Ascending aorta (tissue), 2 donors: ENCODE data around the gene TF. TPM values are rescaled to one million over a fixed set of nuclear protein-coding genes. Genes with fewer than 3 reads are reported as not detected.
"Not testable (repeated sequence)": the region's sequence is repeated elsewhere in the genome, so short reads cannot be mapped to it uniquely, and the experiment has no call there.

Experiments
- DNase-seq, 2 donors: peaks; one replicate each; pipeline ENCODE4 v3.0.0-alpha.2; 2019; ENCODE audit warnings: low spot score in 2 of 2
- H3K27ac ChIP-seq, 2 donors: fragments of 200-600 bp; sonication (generic); one replicate each; pipeline ENCODE4 v1.5.1; 2016 to 2017; ENCODE audit warnings: mild to moderate bottlenecking in 1 of 2
- H3K27me3 ChIP-seq: fragments of 200-600 bp; sonication (generic); one replicate; pipeline ENCODE4 v1.5.1; 2017
- H3K36me3 ChIP-seq, 2 donors: fragments of 200-600 bp; sonication (generic); one replicate each; pipeline ENCODE4 v1.5.1; 2016
- H3K4me1 ChIP-seq, 2 donors: fragments of 200-600 bp; sonication (generic); one replicate each; pipeline ENCODE4 v1.5.1; 2016 to 2017; ENCODE audit warnings: mild to moderate bottlenecking in 1 of 2
- H3K4me3 ChIP-seq, 2 donors: fragments of 200-600 bp; sonication (generic); one replicate each; pipeline ENCODE4 v1.5.1; 2016 to 2017; ENCODE audit warnings: mild to moderate bottlenecking in 1 of 2
- H3K9me3 ChIP-seq, 2 donors: fragments of 200-600 bp; sonication (generic); one replicate each; pipeline ENCODE4 v1.5.1; 2016
- intact Hi-C: fragments of 100-400 bp; cut with DNase I; formaldehyde crosslinking; loops from one replicate; pipeline ENCODE4 v1.15.1; 2023
- total RNA-seq: library from RNA; depleted of rRNA; stranded (reverse); fragments of >200 nt; gene quantifications from one replicate; pipeline ENCODE4 v1.1.0, GENCODE V29; 2016
- TF ChIP-seq, protein P1 (sequence below), 3 experiments: fragments of 200-600 bp in 2 of 3; fragments of 450-650 bp in 1 of 3; sonication (generic) in 2 of 3; IDR thresholded peaks; one replicate each; pipeline ENCODE4 v1.5.1; 2016 to 2019; ENCODE audit warnings: antibody characterized with exemption in 3 of 3, mild to moderate bottlenecking in 1 of 3, moderate library complexity in 1 of 3

Gene TF
- total RNA-seq, 1 donor from 2014 or later: 62.8 TPM

DNA sequence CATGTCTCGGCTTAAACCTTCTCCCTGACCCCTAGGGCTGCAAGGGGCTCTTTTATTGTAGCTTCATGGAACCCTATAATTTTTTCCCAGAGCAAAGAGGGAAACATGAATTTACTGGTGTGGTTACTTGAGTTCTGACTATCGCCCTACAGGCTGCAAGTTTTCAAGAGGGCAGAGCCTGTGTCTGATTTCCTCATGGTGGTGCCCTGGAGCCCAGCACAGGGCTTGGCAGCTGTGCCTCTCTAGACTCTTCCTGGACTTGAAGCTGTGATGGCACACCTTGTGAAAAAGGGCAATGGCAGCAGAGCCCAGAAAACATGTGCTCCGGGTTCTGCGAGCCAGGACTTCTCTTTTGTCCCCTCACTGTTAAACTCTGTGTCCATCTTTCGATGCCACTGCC is 34.2 kb upstream of the TF start:
- Histone ChIP-seq H3K4me1 (no peaks in the 10 kb centered on the region), H3K9me3 (no peaks in the 10 kb centered on the region), H3K27me3 (no peaks in the 10 kb centered on the region), H3K4me3 (no peak overlapping the region), H3K27ac (no peak overlapping the region), H3K36me3 (no peaks in the 10 kb centered on the region)
- TF ChIP-seq, protein P1, sequence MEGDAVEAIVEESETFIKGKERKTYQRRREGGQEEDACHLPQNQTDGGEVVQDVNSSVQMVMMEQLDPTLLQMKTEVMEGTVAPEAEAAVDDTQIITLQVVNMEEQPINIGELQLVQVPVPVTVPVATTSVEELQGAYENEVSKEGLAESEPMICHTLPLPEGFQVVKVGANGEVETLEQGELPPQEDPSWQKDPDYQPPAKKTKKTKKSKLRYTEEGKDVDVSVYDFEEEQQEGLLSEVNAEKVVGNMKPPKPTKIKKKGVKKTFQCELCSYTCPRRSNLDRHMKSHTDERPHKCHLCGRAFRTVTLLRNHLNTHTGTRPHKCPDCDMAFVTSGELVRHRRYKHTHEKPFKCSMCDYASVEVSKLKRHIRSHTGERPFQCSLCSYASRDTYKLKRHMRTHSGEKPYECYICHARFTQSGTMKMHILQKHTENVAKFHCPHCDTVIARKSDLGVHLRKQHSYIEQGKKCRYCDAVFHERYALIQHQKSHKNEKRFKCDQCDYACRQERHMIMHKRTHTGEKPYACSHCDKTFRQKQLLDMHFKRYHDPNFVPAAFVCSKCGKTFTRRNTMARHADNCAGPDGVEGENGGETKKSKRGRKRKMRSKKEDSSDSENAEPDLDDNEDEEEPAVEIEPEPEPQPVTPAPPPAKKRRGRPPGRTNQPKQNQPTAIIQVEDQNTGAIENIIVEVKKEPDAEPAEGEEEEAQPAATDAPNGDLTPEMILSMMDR (IDR thresholded peaks at IDR 0.05): no peak
- intact Hi-C loops: no loop called here
- DNase-seq: no peak

DNA sequence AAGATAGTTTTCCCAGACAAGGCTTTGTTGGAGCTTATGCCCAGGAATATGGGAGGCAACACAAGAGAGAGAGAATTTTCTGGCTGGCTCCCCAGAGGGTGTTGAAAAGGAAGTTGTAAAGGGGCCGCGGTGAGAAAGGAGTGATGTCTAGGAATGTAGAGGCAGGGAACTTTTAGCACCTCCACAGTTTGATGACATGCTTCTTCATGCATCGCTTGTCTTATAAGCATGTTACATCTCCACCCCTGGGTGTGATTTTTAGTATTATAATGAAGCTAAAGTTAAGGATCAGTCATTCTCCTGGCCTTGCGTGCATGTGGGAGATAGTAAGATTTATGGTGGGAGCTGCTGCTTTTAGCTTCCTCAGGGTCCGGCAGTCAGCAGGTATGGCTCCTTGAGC is 32.8 kb upstream of the TF start:
- TF ChIP-seq, protein P1 (IDR thresholded peaks at IDR 0.05): no peak
- Histone ChIP-seq H3K4me1 (no peaks in the 10 kb centered on the region), H3K4me3 (no peak overlapping the region), H3K27me3 (no peaks in the 10 kb centered on the region), H3K27ac (no peak overlapping the region), H3K36me3 (no peaks in the 10 kb centered on the region), H3K9me3 (no peaks in the 10 kb centered on the region)
- intact Hi-C loops: no loop called here
- no peak for DNase-seq

DNA sequence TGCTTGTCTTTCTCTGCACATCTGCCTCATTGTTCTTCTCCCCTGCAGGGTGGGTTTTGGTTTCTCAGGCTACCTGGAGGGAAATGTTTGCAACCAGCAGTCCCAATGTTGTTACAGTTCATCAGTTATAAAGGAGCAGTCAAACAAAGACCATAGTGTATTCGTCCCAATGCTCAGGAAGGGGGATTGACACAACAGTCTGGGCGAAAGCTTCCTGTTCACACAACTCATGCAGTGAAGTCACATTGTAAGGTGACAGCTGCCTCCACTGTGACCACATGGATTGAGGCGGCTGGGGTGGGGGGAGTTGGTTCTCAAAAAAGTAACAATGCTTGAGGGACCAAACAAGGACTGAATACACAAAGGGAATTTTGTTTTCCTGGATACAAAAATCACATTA is 28.8 kb upstream of the TF start:
- Histone ChIP-seq H3K27me3 (no peaks in the 10 kb centered on the region), H3K4me1 (no peaks in the 10 kb centered on the region), H3K4me3 (no peak overlapping the region), H3K27ac (no peak overlapping the region), H3K9me3 (peaks cover 0 to 4% of the 10 kb centered on the region in 2 donors), H3K36me3 (no peaks in the 10 kb centered on the region)
- no peak for DNase-seq
- TF ChIP-seq, protein P1 (IDR thresholded peaks at IDR 0.05): no peak
- intact Hi-C loops: no loop called here

GRCh38 chr3:133722935-133723334 is 23.3 kb upstream of the TF start:
- Histone ChIP-seq H3K36me3 (no peaks in the 10 kb centered on the region), H3K9me3 (peaks cover 0 to 14% of the 10 kb centered on the region in 2 donors), H3K27me3 (no peaks in the 10 kb centered on the region), H3K27ac (no peak overlapping the region), H3K4me3 (no peak overlapping the region), H3K4me1 (no peaks in the 10 kb centered on the region)
- no peak for DNase-seq
- TF ChIP-seq, protein P1 (IDR thresholded peaks at IDR 0.05): no peak
- intact Hi-C loops: no loop called here

DNA sequence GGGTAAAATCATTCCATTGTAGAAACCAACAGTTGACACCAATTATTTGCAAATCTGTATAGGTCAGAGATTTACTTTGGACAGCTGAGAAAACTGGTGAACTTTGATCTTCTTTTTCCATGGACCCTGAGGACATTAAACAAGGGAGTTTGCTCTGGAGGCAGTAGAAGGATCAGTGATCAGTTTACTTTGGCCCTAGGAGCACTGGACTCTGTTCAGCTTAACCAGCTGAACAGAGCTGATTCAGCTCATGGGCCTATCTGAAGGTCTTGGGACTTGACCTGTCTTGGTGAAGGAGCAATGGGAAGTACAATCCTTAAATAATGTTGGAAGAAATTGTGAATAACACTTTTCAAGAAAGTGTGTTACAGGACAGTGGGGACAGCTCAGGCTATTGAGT is 15.2 kb upstream of the TF start:
- DNase-seq: no peak
- intact Hi-C loops: no loop called here
- Histone ChIP-seq H3K9me3 (no peaks in the 10 kb centered on the region), H3K36me3 (no peaks in the 10 kb centered on the region), H3K27ac (no peak overlapping the region), H3K27me3 (no peaks in the 10 kb centered on the region), H3K4me1 (no peaks in the 10 kb centered on the region), H3K4me3 (no peak overlapping the region)
- TF ChIP-seq, protein P1 (IDR thresholded peaks at IDR 0.05): no peak

DNA sequence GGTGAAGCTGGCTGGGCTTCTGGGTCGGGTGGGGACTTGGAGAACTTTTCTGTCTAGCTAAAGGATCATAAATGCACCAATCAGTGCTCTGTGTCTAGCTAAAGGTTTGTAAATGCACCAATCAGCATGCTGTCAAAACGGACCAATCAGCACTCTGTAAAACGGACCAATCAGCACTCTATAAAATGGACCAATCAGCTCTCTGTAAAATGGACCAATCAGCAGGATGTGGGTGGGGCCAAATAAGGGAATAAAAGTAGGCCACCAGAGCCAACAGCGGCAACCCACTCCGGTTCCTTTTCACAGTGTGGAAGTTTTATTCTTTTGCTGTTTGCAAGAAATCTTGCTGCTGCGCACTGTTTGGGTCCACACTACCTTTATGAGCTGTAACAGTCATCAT is 14.0 kb upstream of the TF start:
- DNase-seq: not testable (repeated sequence)

More for the DNA sequence above, 14.0 kb upstream of the TF start:
- H3K36me3 ChIP-seq, H3K27me3 ChIP-seq, H3K9me3 ChIP-seq, intact Hi-C loops, H3K27ac ChIP-seq, H3K4me1 ChIP-seq, H3K4me3 ChIP-seq: not testable (repeated sequence)
